COLO829 (cell line): ENCODE measurements around the gene SNX25.
"Not testable (repeated sequence)": the region's sequence is repeated elsewhere in the genome, so short reads cannot be mapped to it uniquely, and the experiment has no call there.

Source experiments
- DNase-seq: peaks from one replicate; pipeline ENCODE4 v3.0.0; 2012; ENCODE audit warnings: low spot score

The SNX25 gene

GRCh38 chr4:185209031-185209851 lies at the start of gene SNX25:
SNX25 (plus strand) TSS chr4:185209598; CDS start chr4:185209827, 229 bp downstream.
- DNase-seq, result no peak

DNA sequence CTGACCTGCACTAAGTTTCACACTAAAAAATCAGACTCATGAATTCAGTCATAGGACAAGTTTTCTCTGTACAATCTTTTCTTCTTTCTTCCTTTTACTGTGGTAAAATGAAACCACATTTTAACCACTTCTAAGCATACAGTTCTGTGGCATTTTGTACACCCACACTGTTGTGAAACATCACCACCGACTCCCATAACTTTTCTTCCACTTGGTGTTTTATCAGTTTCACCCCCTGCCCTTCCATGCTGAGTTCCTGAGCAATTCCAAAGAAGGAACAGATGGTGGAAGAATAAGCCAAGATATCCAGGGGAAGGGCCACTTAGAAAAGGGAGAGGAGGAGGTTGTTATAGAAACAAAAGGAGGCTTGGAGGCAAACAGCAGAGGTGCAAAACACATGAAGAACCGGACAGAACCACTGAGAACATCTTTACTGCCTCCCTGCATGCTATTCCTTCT lies 43.8 kb upstream of the SNX25 start:
- peak; percentile 75 for DNase-seq

DNA sequence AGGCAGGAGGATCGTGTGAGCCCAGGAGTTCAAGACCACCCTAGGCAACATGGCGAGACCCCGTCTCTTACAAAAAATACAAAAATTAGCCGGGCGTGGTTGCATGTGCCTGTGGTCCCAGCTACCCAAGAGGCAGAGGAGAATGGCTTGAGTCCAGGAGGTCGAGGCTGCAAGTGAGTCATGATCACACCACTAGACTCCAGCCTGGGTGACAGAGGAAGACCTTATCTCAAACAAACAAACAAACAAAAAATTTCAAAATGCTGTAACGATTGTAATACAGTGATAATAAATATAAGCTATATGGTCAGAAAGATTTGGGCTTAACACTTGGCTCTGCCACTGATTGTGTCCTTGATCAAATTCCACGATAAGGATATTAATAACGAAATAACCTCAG lies 42.2 kb upstream of the SNX25 start:
- no peak for DNase-seq

GRCh38 chr4:185171373-185172071 lies 37.9 kb upstream of the SNX25 start:
- DNase-seq, result no peak

GRCh38 chr4:185179488-185179887 lies 29.9 kb upstream of the SNX25 start:
- no peak for DNase-seq

- no peak for DNase-seq
Measured at GRCh38 chr4:185182239-185182638, 27.2 kb upstream of the SNX25 start.

GRCh38 chr4:185183622-185184281 lies 25.6 kb upstream of the SNX25 start:
- DNase-seq, result peak; percentile 80

DNA sequence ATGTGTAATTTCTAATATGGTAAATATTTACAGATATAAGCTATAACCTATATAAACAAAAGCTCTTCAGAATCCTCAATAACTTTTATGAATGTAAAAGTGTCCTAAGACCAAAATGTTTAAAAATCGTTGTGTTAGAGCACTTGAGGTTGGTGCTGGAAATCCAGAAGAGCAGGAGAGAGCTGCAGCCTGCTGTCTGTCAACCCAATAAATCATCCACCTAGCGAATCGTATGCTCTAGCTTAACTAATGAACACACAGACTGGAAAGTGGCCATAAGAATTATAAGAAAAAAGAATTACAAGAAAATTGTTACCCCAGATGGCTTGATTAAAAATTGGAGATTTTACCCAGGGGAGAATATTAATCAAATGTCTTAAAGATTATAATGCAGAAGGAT lies 22.6 kb upstream of the SNX25 start:
- DNase-seq, result no peak

DNA sequence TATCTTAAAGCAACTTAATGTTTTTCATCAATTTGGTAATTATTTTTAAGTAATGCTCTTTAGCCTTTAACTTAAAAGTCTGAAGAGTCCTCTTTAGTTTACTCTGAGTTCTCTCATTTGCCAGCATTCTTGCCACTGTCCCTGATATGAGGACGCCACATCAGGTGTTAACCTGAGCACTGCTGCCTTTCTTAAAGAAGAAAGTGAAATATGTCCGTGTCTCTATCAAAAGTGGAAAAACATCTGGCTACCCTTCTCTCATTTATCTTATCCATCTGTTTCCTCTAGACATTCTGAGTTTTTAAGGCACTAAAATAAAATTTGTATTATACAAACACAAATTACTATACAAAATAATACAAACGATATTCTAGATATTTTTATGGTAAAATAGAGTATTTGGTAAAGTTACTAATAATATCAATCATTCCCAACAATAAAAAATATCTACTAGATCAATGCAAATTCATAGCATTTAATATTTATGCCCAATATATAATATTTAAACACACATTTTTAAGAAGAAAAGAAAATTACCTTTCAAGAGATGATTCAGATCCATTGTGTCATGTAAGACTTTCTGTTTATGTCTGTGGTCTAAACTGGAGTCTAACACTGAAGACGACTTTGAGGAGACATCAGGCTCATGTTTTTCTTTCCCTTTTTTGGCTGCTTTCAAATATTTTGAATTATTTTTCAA lies 19.6 kb upstream of the SNX25 start:
- no peak for DNase-seq

GRCh38 chr4:185190306-185190856 lies 19.0 kb upstream of the SNX25 start:
- DNase-seq, result no peak

DNA sequence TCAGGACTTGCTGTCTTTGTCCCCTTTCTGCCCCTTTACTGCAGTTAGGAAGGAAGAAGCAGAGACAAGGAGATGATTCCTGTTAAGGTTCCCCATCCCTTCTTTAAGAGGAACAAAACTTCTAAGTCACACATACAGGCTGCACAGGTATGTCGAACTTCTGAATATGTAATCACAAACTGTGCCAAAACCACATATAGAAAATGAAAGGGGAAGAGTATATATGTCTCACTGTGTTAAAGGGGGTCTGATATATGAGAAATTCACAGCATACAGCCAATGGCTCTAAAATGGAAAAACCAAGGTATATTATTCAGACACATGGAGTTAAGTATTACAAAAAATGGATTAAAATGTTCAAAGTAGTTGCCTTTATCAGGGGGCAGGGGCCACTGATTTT lies 17.3 kb upstream of the SNX25 start:
- no peak for DNase-seq

GRCh38 chr4:185194924-185195888 lies 14.2 kb upstream of the SNX25 start:
- DNase-seq, result no peak

DNA sequence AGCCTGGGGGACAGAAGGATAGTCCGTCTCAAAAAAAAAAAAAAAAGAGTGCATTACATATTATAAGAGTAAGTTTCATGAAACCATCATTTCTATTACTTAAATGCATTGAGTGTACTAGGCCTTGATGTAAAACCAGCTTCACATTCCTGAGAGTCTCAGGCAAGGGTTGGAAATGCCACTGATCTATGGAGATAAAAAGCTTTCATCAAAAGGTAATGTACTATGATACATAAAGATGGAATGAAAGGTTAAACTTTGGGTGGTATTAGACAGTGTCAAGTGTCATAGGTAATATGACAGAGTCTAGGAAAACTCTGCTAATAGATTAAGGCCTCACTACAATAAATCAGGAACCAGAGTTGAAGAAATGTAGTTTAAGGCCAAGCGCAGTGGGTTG lies 13.0 kb upstream of the SNX25 start:
- DNase-seq, result no peak

- DNase-seq, result not testable (repeated sequence)
Measured at GRCh38 chr4:185198189-185198588, 11.2 kb upstream of the SNX25 start.

DNA sequence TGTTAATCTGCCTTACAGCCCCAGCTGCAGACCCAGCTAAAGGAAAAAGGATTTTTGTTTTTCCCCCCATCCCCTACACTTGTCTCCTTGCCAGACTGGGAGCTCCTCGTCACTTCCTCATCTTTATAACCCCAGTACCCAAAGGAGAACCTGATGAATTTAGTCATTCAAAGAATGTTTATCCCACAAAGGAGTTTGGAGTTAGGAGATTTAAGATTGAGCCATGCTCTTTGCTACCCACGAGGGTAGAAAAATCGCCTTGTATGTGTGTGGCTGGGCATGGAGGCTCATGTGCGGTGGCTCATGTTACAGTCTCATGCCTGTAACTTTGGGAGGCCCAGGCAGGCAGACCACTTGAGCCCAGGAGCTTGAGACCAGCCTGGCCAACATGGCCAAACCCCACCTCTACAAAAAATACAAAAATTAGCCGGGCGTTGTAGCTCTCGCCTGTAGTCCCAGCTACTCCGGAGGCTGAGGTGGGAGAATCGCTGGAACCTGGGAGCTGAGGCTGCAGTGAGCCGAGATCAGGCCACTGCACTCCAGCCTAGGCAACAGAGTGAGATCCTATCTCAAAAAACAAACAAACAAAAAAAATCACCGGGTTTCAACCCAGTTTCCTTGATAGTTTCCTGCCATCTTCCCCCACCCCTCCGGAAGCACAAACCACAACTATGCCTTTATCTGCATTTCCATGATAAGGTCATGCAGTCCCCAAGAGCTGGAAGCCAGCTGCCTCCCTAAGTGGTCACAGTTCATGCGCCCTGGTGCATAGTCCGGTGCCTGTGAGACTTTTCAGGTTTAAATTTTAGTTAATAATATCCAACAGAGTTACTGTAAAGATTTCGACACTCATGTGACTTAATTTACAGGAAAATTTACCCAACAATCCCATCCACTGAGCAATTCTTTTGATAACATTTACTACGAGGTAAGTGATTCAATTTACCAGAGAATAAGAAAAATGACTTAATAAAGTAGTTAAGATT lies 7.1 kb upstream of the SNX25 start:
- DNase-seq, result no peak

GRCh38 chr4:185202984-185203485 lies 6.4 kb upstream of the SNX25 start:
- DNase-seq, result no peak

GRCh38 chr4:185203486-185204237 lies 5.7 kb upstream of the SNX25 start, which contains the start of gene CFAP97:
CFAP97 (minus strand) TSS chr4:185204000; CDS start chr4:185191196, 12,804 bp downstream.
- peak; percentile 91 for DNase-seq

- DNase-seq, result no peak
Measured at GRCh38 chr4:185204238-185204910, 5.0 kb upstream of the SNX25 start.
